ENCODE data around the gene PRR13.

DNA sequence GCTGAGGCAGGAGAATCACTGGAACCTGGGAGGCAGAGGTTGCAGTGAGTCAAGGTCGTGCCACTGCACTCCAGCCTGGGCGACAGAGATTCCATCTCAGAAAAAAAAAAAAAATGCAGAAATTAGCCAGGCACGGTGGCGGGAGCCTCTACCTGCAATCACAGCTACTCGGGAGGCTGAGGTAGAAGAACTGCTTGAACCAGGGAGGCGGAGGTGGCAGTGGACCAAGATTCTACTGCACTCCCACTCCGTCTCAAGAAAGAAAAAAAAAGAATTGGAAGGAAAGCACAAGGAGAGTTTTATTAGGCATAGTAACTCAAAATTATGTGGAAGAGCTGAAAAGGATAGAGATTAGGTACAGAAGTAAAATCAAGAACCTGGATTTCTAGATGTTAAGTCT, 38.7 kb upstream of the PRR13 start:
- no peak for TF ChIP-seq REST (IDR thresholded peaks at IDR 0.05; ENCODE audit: low read depth, low read length)
- TF ChIP-seq MAX (IDR thresholded peaks at IDR 0.05; ENCODE audit: low read depth): no peak
- TF ChIP-seq, protein P1, sequence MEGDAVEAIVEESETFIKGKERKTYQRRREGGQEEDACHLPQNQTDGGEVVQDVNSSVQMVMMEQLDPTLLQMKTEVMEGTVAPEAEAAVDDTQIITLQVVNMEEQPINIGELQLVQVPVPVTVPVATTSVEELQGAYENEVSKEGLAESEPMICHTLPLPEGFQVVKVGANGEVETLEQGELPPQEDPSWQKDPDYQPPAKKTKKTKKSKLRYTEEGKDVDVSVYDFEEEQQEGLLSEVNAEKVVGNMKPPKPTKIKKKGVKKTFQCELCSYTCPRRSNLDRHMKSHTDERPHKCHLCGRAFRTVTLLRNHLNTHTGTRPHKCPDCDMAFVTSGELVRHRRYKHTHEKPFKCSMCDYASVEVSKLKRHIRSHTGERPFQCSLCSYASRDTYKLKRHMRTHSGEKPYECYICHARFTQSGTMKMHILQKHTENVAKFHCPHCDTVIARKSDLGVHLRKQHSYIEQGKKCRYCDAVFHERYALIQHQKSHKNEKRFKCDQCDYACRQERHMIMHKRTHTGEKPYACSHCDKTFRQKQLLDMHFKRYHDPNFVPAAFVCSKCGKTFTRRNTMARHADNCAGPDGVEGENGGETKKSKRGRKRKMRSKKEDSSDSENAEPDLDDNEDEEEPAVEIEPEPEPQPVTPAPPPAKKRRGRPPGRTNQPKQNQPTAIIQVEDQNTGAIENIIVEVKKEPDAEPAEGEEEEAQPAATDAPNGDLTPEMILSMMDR (IDR thresholded peaks at IDR 0.05): no peak
- TF ChIP-seq, protein P2, sequence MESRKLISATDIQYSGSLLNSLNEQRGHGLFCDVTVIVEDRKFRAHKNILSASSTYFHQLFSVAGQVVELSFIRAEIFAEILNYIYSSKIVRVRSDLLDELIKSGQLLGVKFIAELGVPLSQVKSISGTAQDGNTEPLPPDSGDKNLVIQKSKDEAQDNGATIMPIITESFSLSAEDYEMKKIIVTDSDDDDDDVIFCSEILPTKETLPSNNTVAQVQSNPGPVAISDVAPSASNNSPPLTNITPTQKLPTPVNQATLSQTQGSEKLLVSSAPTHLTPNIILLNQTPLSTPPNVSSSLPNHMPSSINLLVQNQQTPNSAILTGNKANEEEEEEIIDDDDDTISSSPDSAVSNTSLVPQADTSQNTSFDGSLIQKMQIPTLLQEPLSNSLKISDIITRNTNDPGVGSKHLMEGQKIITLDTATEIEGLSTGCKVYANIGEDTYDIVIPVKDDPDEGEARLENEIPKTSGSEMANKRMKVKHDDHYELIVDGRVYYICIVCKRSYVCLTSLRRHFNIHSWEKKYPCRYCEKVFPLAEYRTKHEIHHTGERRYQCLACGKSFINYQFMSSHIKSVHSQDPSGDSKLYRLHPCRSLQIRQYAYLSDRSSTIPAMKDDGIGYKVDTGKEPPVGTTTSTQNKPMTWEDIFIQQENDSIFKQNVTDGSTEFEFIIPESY (IDR thresholded peaks at IDR 0.05; ENCODE audit: borderline replicate concordance, low read depth): no peak
- TF ChIP-seq GATA2 (CRISPR knock-in tag; IDR thresholded peaks at IDR 0.05): no peak
- TF ChIP-seq ELF1 (IDR thresholded peaks at IDR 0.05): no peak
- no peak for TF ChIP-seq EP300 (IDR thresholded peaks at IDR 0.05; ENCODE audit: borderline replicate concordance in 1 of 2, low read depth in 1 of 2, low read length in 1 of 2)
- no peak for TF ChIP-seq RCOR1 (IDR thresholded peaks at IDR 0.05; ENCODE audit: low read length)
- no peak for TF ChIP-seq TCF12 (IDR thresholded peaks at IDR 0.05)
- no peak for TF ChIP-seq JUND (IDR thresholded peaks at IDR 0.05)
- TF ChIP-seq SMC3 (IDR thresholded peaks at IDR 0.05; ENCODE audit: low read depth, low read length): no peak
- no peak for TF ChIP-seq TAF1 (IDR thresholded peaks at IDR 0.05; ENCODE audit: borderline replicate concordance, low read depth, low read length)
- TF ChIP-seq RFX5 (IDR thresholded peaks at IDR 0.05; ENCODE audit: low read length): no peak
